Stimulated activated CD8-positive, alpha-beta memory T cell treated with anti-CD3 and anti-CD28 coated beads, Interleukin-15, amount 100 ng/mL, for 48 hours (primary cell): ENCODE data around the gene HPCA.

Experiments
- DNase-seq, 2 donors: peaks; one replicate each; pipeline ENCODE4 v3.0.0-alpha.2; 2020; ENCODE audit warnings: low read depth in 2 of 2

The HPCA gene

GRCh38 chr1:32871364-32872191 lies 14.7 kb upstream of the HPCA start:
- no peak for DNase-seq

GRCh38 chr1:32872192-32872460 lies 14.2 kb upstream of the HPCA start:
- DNase-seq: no peak

- DNase-seq: no peak
These were observed 12.8 kb upstream of the HPCA start for GRCh38 chr1:32873484-32873883.

- no peak for DNase-seq
These were observed 11.2 kb upstream of the HPCA start for GRCh38 chr1:32874860-32875752.

GRCh38 chr1:32876341-32877210 lies 9.7 kb upstream of the HPCA start:
- peak in 1 of 2 donors; percentile 50 for DNase-seq

GRCh38 chr1:32877211-32878110 lies 8.8 kb upstream of the HPCA start:
- no peak for DNase-seq

- no peak for DNase-seq
These were observed 8.1 kb upstream of the HPCA start for GRCh38 chr1:32878183-32878582.

GRCh38 chr1:32878637-32879041 lies 7.7 kb upstream of the HPCA start:
- no peak for DNase-seq

GRCh38 chr1:32881291-32881690 lies 5.0 kb upstream of the HPCA start:
- DNase-seq: no peak

GRCh38 chr1:32881871-32882850 lies 4.1 kb upstream of the HPCA start:
- no peak for DNase-seq

- DNase-seq: no peak
These were observed 2.8 kb upstream of the HPCA start for GRCh38 chr1:32883338-32884031.

GRCh38 chr1:32884032-32884372 lies 2.3 kb upstream of the HPCA start:
- no peak for DNase-seq

- no peak for DNase-seq
These were observed 1.6 kb upstream of the HPCA start for GRCh38 chr1:32884726-32885125.

- DNase-seq: no peak
These were observed 651 bp upstream of the HPCA start for GRCh38 chr1:32885676-32886003.

- DNase-seq: no peak
These were observed 630 bp downstream of the HPCA start for GRCh38 chr1:32886828-32887414.

- DNase-seq: no peak
These were observed 1.3 kb downstream of the HPCA start for GRCh38 chr1:32887623-32888022.

- DNase-seq: no peak
These were observed 1.8 kb downstream of the HPCA start for GRCh38 chr1:32888134-32888533.

- DNase-seq: no peak
These were observed 2.6 kb downstream of the HPCA start for GRCh38 chr1:32888677-32889420.
